Activated CD4-positive, alpha-beta T cell treated with anti-CD3 and anti-CD28 coated beads for 4 hours (primary cell): ENCODE measurements around the gene NUDT14.

Experiments
- DNase-seq, 2 donors: peaks; one replicate each; pipeline ENCODE4 v3.0.0-alpha.2; 2020

NUDT14 gene

DNA sequence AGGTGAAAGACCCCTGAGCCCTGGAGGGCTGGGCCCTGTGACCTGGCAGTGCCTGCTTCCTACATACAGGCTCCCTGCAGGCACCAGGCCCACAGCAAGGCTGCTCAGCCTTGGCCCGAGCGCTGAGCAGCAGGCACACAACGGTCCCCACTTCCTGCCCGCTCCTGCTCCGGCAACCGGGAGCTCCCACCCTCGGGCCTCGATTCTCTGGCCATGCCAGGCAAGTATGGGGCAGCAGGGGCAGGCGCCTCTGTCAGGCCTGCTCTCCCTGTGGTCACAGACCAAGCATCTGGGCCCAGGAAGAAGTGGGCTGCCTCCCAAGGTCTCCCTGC, 30.6 kb upstream of the NUDT14 start:
- DNase-seq = no peak

DNA sequence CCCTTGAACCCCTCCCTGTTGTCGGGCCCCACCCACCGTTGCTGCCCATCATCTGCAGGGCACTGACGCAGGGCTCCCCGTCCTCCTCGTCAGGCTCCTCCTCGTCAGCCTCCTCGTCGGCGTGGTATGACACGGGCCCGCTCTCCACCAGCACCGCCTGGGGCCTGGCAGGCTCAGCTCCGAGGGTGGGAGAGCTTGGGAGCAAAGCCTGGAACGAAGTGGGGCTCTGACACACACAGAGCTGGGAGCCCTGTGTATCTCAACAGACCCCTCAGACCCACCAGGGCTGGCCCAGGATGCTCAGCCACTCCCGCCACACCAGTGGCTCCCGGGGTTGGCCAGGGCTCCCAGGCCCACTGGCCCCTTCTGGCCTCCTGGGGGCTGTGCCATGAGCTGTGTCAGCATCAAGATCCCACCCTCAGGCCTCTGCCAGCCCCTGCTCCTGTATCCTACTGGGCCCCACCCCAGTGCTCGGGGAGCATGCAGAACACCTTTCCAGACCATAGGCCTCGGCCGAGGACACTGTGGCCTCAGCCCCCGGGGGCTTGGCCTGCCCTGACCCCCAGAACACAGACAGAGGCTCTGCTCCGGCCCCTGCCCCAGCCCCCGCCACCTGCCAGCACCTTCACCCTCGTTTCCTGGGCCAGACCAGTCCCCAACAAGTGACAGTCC, 30.1 kb upstream of the NUDT14 start:
- DNase-seq = no peak

DNA sequence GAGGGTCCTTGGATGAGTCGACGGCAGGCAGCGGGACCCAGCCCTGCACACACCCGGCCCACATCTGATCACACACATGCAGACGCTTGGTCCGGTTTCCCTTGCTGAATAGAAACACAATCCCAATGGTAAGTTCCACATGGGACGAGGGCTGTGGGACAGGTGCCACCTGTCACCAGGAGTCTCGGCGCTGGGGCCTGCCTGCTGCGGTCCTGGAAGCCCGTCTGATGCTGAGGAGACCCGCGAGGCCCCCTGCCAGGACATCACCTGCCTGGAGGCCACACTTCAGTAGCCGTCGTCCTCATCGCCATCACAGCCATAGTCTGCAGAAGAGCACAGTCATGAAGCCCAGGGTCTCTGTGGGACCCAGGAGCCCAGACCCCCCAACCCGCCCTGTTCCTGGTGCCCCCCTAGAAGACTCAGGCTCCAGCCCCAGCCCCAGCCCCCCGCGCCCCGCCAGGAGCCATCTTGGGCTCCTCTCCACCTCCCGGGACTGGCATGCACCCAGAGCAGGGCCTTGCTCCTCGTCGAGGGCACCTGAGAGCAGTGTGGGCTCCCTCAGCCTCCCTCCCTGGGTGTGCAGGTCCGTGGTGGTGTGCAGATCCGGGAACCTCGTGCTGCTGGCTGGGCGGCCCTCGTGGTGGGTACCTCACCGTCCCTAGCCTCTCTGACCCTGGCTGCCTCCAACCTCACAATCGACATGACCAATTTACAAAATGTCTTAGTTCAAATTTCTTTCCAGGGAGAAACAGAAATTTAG, 29.3 kb upstream of the NUDT14 start:
- DNase-seq = no peak

DNA sequence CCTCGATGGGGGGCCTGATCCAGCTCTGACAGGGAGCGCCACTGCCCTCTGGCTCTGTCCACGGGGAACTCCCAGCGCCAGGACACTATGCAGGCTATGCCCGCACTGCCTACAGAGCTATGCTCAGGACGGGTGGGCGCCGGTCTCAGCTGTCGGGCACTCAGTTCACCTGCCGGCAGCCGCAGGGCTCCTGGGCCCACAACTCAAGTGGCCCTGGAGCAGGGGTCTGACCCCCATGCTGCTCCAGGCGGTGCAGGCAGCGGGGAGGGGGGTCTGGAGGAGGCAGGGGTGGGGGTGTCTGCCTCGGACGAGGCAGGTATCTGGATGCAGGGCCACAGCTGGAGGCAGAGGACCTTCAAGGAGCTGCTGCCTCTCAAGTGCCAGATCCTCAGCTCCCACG, 28.5 kb upstream of the NUDT14 start:
- no peak for DNase-seq

- DNase-seq = no peak
Observed at GRCh38 chr14:105209091-105209490, 28.0 kb upstream of the NUDT14 start.

- DNase-seq = no peak
Observed at GRCh38 chr14:105208738-105209075, 27.6 kb upstream of the NUDT14 start.

DNA sequence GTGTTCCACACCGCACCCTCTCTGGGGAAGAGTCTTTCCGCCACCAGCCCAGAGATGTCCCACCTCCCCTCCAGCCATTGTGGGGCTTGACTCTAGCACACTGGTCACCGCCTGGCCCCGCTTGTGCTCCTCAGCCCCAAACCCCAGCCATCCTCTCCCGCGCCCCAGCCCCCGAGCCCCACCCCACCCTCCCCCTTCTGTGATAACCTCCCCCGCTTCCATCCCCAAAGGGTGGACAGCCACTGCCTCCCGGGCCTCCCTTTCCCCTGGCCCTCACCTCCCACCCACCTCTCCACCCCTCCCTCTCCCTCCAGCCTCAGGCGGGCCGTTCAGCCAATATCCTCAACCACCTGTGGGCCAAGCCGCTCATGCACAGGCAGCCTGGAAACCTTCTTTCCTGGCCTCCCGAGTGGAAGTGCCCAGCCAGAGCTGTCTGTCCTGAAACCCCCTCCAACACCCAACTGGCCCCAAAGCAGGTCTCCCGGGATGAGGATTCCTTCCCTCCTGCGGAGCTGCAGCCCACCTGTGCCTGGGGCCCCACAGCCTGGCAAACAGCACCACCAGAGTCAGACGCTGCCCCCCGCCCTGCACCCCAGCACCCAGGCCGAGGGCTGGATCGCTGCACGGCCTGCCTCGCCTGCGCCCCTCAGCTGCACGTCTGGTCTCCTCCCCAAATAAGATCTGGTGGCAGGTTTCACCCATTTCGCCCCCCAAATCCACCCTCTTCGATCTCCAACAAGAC, 27.1 kb upstream of the NUDT14 start:
- no peak for DNase-seq

DNA sequence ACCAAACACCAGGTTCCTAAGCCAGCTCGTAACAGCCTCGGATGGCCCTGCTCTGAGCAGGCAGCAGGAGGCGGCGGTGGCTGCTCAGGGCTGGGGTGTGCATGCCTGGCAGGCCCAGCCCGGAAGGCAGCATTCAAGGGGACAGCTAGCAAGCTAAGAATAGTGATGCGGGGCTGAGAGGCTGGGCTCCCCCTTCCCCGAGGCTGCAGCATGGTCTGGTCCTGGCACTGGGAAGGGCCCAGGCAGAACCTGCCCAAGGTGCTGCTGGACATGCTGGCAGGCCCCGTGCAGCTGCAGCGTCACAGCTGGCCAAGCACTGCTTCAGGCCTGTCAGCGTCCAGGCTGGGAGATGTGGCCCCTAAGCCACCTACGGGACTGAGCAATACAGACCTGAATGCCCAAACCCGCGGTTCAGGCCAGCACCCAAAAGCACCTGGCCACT, 26.4 kb upstream of the NUDT14 start:
- DNase-seq = no peak

GRCh38 chr14:105206873-105207272, 25.8 kb upstream of the NUDT14 start:
- no peak for DNase-seq

- no peak for DNase-seq
Observed at GRCh38 chr14:105205673-105206208, 24.6 kb upstream of the NUDT14 start.

- DNase-seq = no peak
Observed at GRCh38 chr14:105204931-105205672, 24.0 kb upstream of the NUDT14 start.

- DNase-seq = no peak
Observed at GRCh38 chr14:105204206-105204930, 23.3 kb upstream of the NUDT14 start.

- DNase-seq = no peak
Observed at GRCh38 chr14:105203701-105204100, 22.6 kb upstream of the NUDT14 start.

DNA sequence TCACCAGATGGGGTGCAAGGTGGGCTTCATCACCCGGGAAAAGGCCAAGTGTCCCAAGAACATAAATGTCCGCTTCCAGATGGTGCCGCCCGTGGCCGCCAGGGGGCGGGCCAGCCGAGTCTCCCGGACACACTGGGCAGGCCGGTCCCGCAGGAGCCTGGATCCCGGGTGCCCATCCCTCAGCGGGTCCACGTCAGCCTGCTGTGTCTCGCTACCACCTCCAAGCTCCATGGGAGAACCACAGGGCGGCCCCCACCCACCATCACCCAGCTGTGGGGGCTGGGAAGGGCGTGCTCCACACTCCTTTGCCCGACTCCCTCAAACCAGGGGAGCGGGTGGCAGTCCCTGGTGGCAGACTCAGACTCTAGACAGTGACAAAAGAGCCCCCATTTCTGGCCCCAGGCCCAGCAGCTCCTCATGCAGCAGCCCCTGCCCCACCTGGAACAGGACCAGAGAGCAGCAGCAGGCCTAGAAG, 22.0 kb upstream of the NUDT14 start:
- peak; percentile 53 to 62 for DNase-seq

- DNase-seq = peak in 1 of 2 donors; percentile 24
Observed at GRCh38 chr14:105201925-105202513, 20.9 kb upstream of the NUDT14 start.

GRCh38 chr14:105201156-105201924, 20.2 kb upstream of the NUDT14 start:
- DNase-seq = no peak

- DNase-seq = no peak
Observed at GRCh38 chr14:105200641-105201040, 19.5 kb upstream of the NUDT14 start.

DNA sequence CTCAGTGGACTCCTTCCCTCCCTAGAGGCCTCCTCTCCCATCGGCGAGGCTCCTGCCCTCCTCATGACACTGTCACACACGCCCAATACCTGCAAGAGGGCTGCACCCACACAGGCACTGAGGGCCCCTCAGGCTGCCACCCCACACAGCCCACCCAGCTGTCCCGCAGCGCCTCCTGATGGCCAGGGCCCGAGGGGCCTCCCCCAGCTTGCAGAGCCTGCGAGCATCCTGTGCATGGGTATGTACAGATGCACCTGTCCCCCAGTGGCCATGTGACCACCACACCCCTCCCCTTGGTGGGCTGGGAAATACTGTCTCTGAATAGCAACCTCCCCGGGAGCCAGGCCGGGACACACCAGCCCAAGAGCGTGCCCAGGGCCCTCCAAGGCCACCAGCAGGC, 19.0 kb upstream of the NUDT14 start:
- DNase-seq = no peak

- no peak for DNase-seq
Observed at GRCh38 chr14:105199093-105199492, 18.0 kb upstream of the NUDT14 start.

GRCh38 chr14:105198588-105198987, 17.5 kb upstream of the NUDT14 start:
- no peak for DNase-seq

DNA sequence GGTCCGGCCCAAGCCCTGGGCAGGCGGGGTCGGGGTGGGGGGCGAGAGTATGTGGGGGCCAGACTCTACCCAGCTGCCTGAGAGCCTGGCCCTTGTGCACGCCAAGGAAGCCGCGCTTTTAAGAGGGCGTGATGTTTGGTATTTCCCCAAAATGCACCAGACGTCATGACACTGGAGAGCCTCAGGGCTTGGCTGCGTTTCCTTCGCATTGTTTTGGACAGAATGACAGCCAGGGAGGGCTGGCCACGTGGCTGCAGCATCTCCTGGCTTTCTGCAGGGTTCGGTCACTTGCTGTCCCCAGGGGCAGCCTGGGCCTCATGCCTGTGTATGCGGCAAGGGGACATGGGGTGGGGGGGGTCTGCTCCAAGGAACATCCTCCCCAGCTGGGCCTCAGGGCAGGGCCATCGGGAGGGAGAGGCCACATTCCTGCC, 16.1 kb upstream of the NUDT14 start:
- no peak for DNase-seq
